Epithelial cell of esophagus (primary cell): ENCODE results near the gene CTNNA2.

Experiments
- DNase-seq: peaks from one replicate; pipeline ENCODE4 v3.0.0; 2010; ENCODE audit warnings: low read depth
- H3K4me3 ChIP-seq: 2 replicates; pipeline ENCODE4 v1.5.1; 2011; ENCODE audit warnings: mild to moderate bottlenecking, low read length, control low read depth
- TF ChIP-seq, protein P1 (sequence below): IDR thresholded peaks from 2 replicates; pipeline ENCODE4 v1.5.1; 2011; ENCODE audit warnings: low read depth, mild to moderate bottlenecking, low read length, control low read depth, inconsistent platforms; ENCODE audit not compliant: insufficient read depth; ENCODE audit errors: missing control alignments

The CTNNA2 gene

DNA sequence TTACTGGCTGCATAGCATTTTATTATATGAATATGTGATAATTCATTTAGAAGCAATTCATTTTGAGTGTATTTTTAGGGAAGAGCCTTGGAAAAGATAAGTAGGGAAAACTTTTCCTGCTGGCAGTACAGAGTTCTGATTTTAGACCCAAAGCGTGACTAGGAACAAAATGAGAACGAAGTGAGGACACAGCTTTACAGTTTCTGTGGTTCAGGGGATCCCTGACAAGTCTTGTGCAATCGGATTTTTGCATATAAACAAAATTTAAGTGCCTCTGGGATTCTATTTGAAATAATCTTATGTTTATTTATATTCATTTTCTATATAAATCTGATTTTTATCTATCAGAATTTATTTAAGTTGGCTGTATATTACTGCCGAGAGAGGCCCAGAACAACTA, 402.6 kb downstream of the CTNNA2 start:
- no peak overlapping the region for H3K4me3 ChIP-seq
- TF ChIP-seq, protein P1, sequence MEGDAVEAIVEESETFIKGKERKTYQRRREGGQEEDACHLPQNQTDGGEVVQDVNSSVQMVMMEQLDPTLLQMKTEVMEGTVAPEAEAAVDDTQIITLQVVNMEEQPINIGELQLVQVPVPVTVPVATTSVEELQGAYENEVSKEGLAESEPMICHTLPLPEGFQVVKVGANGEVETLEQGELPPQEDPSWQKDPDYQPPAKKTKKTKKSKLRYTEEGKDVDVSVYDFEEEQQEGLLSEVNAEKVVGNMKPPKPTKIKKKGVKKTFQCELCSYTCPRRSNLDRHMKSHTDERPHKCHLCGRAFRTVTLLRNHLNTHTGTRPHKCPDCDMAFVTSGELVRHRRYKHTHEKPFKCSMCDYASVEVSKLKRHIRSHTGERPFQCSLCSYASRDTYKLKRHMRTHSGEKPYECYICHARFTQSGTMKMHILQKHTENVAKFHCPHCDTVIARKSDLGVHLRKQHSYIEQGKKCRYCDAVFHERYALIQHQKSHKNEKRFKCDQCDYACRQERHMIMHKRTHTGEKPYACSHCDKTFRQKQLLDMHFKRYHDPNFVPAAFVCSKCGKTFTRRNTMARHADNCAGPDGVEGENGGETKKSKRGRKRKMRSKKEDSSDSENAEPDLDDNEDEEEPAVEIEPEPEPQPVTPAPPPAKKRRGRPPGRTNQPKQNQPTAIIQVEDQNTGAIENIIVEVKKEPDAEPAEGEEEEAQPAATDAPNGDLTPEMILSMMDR: no peak
- no peak for DNase-seq

DNA sequence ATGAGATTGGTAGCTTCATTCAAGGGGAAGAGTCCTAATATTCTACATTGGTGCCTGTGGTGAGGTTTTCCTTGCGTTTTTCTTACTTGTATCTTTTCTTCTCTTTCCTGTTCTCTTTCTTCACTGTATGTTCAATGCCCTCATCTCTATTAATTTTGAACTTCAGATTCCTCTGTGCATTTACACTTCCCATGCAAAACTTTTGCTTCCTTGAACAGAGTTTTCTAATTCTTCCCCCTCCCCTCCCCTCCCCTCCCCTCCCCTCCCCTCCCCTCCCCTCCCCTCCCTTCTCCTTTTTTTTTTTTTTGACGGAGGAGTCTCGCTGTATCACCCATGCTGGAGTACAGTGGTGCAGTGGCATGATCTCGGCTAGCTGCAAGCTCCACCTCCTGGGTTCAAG, 403.4 kb downstream of the CTNNA2 start:
- no peak for DNase-seq
- TF ChIP-seq, protein P1: no peak
- H3K4me3 ChIP-seq: no peak overlapping the region

DNA sequence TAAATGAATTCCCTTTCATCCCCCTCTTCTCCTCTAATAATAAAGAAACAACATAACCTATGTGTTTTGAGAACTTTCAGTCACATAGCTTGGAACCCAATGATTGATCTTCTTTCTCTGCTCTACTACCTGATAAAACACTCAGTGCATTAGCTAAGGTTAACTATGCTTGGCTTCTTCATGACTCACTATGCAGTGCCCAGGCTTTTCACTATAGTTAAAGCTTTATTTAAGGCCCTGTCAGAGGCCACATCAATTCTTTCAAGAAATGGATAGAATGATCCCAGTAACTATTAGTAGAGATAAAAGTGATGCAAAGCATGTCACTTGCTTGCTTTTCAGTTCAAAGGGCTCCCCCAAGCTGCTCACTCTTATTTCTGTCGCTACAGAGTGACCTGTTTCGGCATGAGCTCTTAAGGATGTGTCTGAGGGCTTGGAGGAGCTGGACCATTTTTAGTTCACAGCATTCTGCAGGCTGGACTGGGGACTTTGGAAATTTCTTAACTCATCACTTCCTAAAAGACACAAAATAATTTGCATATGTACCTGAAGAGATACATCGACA, 407.7 kb downstream of the CTNNA2 start:
- TF ChIP-seq, protein P1: no peak
- no peak for DNase-seq
- no peak overlapping the region for H3K4me3 ChIP-seq

DNA sequence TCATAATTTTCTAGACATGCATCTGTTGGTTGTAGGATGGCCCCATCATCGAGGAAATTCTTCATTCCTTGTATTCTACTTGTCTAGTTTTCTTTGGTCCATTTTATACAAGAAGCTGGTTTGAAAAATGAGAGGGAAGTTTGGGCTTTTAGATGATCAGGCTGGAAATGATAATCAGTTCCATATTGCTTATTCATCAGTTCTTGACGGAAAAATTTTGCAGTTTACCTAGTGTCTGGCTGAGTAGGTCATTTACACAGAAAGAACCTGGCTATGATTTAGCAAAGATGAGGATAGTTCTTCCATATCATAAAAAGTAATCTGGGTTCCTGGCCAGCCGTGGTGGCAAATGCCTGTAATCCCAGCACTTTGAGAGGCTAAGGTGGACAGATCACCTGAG, 416.8 kb downstream of the CTNNA2 start:
- H3K4me3 ChIP-seq: no peak overlapping the region
- TF ChIP-seq, protein P1: no peak
- no peak for DNase-seq

DNA sequence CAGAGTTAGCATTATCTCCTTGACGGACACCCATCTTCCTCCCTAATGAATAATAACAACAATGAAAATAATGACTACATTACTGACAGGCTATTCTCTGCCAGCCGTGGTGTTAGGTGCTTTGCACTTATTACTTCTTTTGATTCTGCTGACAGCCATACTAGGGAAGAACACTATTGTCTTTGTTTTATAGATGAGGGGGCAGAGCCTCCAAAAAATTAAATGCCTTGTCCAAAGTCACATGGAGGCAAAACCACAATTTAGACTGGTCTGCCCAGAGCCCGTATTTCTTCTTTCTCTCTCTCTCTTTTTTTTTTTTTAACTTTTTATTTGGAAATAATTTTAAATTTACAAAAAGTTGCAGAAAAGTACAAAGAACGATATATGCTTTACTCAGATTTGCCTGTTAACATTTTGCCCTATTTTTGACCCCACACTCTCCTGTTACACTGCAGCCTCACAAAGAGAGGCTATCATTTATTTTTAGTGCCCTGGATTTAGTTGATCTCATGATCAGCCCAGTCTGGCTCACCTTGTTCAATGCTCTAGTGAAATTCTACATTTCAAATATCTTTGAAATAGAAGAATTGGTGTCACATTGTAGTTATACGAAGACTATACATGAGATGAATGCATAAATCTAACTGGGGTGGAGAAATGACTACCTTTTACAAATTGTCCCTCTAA, 422.3 kb downstream of the CTNNA2 start:
- H3K4me3 ChIP-seq: no peak overlapping the region
- no peak for DNase-seq
- TF ChIP-seq, protein P1: no peak

DNA sequence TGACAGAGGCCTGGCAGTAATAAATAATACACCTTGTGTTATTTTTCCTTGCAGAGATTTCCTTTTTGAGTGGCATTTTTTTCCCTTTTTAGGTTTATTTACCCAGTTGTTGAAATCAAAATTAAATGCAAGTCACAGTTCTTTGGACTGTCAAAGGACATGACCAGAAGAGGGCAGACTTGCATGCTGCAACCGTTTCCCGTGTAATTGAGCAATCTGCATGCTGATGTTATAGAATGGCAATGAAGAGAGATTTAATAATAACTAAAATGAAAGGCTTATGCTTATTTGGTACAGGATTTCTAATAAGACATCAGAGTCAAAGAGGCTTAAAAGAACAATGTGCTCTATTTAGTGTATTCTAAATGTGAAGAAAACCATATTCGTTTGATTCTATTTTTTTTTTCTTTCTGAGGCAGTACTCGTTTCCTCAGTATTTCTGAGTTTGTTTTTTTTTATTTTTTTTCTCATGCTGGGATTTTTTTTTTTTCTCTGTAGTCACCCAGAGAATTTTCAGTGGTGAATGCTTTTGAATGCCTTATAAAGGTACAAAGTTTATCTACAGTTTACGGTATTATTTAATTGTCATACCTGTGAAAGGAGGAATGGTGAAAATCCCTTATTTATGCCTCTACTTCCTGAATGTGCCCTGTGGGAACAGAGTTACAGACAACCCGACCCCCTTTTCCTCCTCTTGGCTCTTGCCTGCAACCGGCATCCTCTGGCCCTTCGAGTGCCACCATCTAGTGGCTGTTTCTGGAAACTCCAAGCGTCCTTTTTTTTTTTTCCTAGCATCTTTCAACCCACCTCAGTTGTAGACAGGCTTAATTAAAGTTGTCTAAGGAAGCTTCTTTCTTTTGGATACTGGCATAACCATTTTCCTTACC, 423.2 kb downstream of the CTNNA2 start:
- TF ChIP-seq, protein P1: peak; percentile 84
- H3K4me3 ChIP-seq: no peak overlapping the region
- DNase-seq: peak; percentile 69
